AG09309 (cell line): ENCODE data around the gene NARS2.
"Not testable (repeated sequence)": the region's sequence is repeated elsewhere in the genome, so short reads cannot be mapped to it uniquely, and the experiment has no call there.

Experiments used
- DNase-seq: peaks from one replicate; pipeline ENCODE4 v3.0.0-alpha.2; 2010; ENCODE audit warnings: low read depth
- H3K4me3 ChIP-seq: 2 replicates; pipeline ENCODE4 v1.5.1; 2011; ENCODE audit warnings: mild to moderate bottlenecking, low read depth, low read length, moderate library complexity; ENCODE audit not compliant: control insufficient read depth
- TF ChIP-seq, protein P1 (sequence below): IDR thresholded peaks from 2 replicates; pipeline ENCODE4 v1.5.1; 2011; ENCODE audit warnings: mild to moderate bottlenecking, low read depth, low read length, inconsistent platforms; ENCODE audit not compliant: insufficient read depth, control insufficient read depth; ENCODE audit errors: missing control alignments

Gene NARS2

DNA sequence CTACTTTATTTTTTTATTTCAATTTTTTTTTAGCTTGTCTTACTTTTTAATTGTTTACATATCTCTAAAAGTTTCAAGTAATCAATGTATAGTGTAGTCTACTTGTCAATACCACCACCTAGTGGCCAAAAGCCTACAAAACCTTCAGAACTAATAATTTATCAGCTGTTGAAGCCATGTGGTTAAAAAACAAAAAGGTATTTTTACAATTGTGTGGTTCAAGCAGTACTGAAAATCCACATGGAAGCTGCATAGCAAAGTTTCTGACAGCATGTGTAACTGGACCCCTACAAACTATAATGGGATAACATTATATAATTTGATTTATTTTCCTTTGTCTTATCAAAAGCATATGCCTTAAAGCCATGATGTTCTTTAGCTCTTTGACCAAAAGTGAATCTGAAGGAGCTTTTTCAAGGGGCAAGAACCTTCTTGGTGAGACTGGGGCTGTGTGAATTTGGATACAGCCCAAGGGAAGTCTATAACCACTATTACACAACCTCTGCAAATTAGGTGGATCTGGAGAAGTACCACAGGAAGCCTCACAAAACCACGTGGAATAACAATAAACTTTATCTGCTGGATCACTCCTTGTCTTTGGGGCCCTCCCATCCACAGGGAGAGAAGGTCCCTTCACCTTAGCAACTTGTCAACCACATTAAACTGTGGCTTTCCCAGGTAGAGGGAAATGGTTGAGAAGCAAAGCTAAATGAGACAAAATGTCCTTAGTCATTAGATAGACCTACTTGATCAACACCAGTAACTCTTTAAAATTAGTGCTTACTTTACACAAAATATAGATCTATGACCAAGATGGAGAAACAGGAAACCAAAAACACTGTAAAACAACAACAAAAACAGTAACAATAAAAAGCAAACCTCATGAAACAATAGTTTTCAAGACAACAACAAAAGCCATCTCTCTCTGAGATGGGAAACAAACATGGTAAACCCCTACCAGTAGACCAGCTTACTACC, 9.9 kb downstream of the NARS2 start:
- TF ChIP-seq, protein P1, sequence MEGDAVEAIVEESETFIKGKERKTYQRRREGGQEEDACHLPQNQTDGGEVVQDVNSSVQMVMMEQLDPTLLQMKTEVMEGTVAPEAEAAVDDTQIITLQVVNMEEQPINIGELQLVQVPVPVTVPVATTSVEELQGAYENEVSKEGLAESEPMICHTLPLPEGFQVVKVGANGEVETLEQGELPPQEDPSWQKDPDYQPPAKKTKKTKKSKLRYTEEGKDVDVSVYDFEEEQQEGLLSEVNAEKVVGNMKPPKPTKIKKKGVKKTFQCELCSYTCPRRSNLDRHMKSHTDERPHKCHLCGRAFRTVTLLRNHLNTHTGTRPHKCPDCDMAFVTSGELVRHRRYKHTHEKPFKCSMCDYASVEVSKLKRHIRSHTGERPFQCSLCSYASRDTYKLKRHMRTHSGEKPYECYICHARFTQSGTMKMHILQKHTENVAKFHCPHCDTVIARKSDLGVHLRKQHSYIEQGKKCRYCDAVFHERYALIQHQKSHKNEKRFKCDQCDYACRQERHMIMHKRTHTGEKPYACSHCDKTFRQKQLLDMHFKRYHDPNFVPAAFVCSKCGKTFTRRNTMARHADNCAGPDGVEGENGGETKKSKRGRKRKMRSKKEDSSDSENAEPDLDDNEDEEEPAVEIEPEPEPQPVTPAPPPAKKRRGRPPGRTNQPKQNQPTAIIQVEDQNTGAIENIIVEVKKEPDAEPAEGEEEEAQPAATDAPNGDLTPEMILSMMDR, result peak; percentile 53
- no peak overlapping the region for H3K4me3 ChIP-seq
- DNase-seq, result peak; percentile 72

DNA sequence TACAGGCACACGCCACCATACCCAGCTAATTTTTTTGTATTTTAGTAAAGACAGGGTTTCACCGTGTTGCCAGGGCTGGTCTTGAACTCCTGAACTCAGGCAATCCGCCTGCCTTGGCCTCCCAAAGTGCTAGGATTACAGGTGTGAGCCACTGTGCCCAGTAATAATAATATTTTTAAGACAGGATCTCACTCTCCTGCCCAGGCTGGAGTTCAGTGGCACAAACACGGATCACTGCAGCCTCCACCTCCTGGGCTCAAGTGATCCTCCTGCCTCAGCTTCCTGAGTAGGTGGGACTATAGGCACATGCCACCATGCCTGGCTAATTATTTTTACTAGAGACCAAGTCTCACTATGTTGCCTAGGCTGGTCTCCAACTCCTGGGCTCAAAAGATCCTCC, 10.6 kb downstream of the NARS2 start:
- not testable (repeated sequence) for H3K4me3 ChIP-seq, DNase-seq

DNA sequence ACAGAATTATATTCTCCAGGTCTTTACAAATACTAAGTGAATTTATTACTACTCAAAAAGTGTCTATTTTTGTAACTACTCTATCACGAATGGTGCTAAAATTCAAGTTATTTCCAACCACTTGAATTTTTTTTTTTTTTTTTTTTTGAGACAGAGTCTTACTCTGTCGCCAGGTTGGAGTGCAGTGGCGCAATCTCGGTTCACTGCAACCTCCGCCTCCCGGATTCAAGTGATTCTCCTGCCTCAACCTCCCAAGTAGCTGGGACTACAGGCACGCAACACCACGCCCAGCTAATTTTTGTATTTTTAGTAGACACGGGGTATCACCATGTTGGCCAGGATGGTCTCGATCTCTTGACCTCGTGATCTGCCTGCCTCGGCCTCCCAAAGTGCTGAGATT, 11.6 kb downstream of the NARS2 start:
- not testable (repeated sequence) for H3K4me3 ChIP-seq, DNase-seq

DNA sequence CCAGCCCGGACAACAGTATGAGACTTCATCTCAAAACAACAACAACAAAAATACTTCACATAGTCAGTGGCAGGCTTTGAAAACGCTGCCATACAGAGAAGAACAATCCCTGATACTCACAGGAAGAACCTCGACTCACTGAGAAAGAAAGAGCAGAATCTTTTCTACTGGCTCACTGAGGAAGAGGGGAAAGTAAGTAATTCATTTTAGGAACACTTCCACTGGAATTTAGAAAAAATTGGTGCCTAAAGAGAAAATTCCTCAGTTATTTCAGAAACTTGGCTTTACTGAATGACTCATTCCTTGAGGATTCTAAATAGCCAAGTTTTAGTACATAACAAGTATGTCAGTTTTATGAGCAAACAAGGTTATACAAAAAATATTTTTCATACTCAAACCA, 12.3 kb downstream of the NARS2 start:
- no peak overlapping the region for H3K4me3 ChIP-seq
- TF ChIP-seq, protein P1, result no peak
- no peak for DNase-seq

DNA sequence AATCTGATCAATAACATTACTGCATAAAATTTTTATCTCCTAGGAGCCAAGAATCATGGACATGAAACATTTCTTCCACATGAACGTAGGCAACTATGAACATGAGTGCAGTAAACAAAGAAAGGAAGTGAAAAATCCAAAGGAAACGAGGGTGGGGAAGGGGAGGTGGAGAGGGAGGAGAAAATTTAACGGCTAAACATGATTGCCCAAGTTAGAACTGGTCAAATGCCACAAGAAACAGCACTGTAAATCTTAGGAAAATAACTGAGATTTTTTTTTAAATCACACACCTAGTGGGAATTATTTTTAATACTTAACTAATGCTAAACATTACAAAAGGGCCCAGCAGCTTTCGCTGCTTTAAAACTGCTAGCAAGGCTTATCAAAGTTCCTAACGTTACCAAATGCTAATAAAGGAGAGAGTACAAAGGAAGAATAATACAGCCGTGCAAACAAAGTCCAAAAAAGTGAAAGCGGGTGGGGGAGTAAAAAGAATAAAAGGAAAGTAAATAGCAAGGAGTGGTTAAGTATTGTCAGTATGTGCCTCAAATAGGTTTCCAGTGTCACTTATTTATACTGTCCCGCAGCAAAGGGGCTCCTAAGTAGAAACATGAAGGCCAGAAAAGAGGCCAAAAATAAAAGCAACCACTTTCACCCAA, 13.7 kb downstream of the NARS2 start:
- TF ChIP-seq, protein P1, result no peak
- DNase-seq, result no peak
- no peak overlapping the region for H3K4me3 ChIP-seq

DNA sequence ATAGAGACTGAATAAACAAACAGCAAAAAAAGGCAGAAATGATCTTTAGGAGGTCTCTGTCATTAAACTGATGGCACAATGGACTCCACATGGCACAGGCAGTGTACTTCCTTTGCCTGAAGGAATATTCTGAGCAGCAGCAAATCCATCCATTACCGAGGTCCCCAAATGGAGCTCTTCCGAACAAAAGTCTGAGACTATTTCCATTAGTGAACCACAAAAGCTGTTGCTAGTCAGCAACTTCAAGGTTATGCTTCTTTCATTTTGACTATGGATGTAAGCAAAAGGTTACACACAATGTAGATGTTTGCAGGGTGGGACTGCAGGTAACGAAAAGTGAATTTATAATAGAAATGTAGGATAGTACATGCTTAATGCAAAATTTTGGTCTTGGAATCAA, 14.5 kb downstream of the NARS2 start:
- TF ChIP-seq, protein P1, result no peak
- H3K4me3 ChIP-seq, result no peak overlapping the region
- no peak for DNase-seq

DNA sequence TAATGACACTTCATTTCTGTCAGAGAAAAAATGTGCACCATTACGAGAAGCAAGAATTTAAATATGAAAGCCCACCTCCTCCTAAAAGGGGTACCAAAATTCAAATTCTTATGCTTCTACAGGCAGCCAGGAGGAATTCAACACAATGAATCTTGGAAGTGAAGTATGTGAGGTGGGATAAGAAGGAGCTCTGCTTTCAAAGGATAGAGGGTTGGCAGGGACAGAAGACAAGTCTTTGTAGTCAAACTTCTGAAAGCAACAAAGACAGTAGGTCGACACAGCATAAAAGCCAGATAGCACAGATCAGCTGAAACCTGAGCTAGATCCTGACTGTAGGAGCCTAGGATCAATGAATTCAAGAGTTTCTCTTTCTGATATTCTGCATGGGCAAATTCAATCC, 17.4 kb downstream of the NARS2 start:
- TF ChIP-seq, protein P1, result no peak
- DNase-seq, result no peak
- no peak overlapping the region for H3K4me3 ChIP-seq
